T-helper 1 cell treated with Interleukin-12 subunit alpha and Interleukin-12 subunit beta and Interleukin-4 antibody, amounts not matched to agents 30 ng/mL and 1 ng/mL, for 36 hours (primary cell): ENCODE data around the gene RGR. TPM values are rescaled to one million over a fixed set of nuclear protein-coding genes. Genes with fewer than 3 reads are reported as not detected.

ENCODE experiments used
- intact Hi-C: fragments of 100-400 bp; cut with micrococcal nuclease; formaldehyde crosslinking; loops from one replicate; pipeline ENCODE4 v1.15.1; 2024
- total RNA-seq: library from RNA; stranded (reverse); gene quantifications from 2 replicates; pipeline ENCODE4 v1.2.3, GENCODE V29; 2022

RGR gene
- total RNA-seq, 1 donor from 2014 or later, result not detected

DNA sequence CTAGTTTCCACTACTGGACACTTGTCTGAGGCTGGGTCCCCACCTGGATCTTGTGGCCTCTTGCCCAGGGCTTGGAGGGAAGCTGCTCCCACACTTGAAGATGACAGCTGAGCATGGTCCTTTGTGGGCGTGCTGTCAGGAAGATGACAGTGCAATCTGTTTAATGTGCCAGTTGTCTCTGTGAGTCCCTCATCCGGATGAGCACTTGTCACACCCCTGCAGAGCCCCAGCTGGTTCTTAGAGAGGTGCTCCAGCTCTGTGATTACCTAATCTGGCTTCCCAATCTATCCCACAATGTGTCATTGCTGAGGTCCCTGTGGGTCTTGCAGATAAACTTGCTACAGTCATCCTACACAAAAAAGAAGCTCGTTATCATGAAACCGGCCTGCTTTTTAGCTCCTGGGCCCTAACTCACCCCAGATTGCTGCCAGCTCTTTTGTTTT lies 48.7 kb downstream of the RGR start:
- intact Hi-C loops, result loop anchor here (1.0 kb wide), 1 partner anchor 188 kb away; no protein-coding TSS in a partner anchor

DNA sequence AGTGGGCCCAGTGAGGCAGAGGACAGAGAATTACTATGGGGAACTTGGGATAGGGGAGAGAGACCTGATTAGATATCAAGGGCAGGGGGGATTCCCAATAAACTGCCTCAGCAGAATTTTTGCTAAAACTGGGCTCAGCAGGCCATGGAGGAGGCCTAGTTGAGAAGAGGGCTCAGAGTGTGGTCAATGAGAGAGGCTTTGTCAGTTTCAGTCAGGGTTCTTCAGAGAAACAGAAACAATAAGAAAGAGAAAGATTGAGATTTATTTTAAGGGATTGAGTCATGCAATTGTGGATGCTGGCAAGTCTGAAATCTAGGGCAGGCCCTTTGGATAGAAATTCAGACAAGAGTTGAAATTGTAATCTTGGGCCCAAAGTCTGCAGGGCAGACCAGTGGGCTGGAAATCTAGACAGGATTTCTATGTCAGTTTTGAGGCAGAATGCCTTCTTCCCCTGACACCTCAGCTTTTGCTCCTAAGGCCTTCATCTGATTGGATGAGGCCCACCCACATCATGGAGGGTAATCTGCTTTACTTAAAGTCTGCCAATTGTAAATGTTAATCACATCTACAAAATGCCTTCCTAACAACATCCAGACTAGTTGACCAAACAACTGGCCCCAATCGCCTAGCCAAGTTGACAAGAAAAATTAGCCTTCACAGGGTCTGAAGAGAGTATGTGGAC lies 50.1 kb downstream of the RGR start:
- intact Hi-C loops, result loop anchor here (1.0 kb wide), 3 partner anchors 11 to 186 kb away; no protein-coding TSS in a partner anchor

DNA sequence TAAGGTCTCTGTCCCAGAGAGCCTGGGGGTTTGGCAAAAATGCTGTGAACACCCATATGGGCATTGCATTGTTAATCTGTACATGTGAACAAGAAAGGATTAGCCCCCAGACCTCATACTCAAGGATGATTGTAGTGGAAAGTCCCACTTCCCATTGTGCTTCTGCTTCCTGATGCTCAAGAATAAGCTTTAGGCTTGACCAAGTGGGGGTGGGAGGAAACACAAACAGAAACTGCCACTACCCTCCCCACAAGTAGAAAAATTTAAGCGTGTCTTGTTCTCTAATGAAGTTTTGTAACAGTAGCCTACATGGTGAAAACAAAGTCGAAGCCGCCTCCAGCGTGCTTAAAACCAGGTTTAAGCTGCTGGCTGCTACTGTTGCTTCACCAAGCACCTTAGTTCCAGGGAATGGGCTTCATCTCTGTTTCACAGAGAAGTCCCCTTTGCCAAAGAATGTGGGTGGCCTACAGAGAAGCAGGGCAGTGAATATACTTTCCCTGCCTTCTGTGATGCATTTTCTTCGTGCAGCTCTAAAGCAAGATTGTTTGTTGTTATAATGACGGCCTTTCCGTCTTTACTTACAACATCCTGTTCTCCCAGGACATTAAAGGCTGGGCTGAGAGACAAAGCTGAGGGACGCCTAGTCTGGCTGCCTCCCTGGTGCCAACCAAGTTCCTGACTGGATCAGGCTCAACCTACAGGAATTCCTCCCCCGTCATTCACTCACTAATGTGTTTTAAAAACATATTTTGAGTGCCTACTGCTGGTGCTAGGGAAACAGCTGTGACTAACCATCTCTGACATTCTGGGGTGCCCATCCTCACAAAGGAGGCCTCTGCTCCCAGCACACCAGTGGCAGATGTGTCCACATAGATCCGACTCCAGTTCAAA lies 51.5 kb downstream of the RGR start:
- intact Hi-C loops, result no loop called here

DNA sequence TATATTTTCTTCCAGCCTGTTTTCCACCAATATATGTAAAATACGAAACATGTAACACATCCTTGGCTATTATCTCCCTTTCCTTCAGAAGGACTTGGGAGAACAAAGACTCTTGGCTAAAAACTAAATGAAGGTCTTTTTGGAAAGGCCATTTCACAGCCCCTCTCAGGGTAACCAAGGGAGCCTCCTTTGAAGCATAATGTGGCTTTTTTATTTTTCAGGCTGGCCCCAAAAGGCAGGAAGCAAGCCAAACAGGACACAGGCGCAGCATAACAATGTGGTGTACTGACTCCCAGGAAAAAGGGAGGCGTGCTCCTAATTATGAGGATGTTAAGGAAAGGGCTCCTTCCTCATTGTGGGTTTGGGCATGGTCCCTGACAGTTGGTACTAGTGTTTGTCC lies 53.2 kb downstream of the RGR start:
- intact Hi-C loops, result no loop called here

DNA sequence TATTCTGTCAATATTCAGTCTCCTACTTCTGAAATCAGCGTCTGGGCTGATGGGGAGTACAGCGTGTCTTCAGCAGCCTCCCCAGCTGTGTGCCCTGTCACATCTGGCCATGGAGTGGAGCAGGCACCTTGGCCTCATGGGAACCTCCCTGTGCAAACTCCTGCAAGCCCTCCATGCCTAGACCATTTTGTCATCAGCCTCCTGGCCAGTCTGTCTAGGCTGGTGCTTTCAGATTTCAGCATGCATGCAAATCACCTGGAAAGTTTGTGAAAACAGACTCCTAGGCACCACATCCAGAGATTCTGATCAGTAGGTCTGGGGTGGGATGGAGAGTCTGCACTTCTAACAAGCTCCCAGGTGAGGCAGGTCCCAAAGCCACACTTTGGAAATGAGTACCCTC lies 57.4 kb downstream of the RGR start:
- intact Hi-C loops, result no loop called here

DNA sequence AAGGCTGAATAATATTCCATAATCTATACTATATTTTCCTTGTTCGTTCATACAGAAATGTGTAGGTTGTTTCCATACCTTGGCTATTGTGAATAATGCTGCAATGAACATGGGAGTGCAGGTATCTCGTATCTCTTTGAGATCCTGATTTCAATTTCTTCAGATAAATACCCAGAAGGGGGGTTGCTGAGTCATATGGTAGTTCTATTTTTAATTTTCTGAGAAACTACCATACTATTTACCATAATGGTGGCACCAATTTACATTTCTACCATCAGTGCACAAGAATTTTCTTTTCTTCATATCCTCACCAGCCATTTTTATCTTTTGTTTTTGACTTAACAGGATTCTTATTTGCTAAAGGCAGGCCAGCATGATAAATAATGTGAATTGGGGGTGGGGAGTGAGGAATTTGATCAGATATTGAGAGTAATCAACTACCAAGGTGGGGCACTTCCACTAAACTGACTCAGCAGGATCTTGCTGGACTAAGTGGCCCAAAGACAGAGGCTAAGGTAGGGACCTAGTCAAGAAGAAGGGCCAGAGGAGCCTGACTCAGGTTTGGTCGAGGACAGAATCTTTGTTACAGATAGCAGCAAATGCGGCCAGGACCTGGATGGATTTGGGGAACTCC lies 62.0 kb downstream of the RGR start:
- intact Hi-C loops, result loop anchor here (1.0 to 5.0 kb wide), 3 partner anchors 12 to 35 kb away; no protein-coding TSS in a partner anchor

DNA sequence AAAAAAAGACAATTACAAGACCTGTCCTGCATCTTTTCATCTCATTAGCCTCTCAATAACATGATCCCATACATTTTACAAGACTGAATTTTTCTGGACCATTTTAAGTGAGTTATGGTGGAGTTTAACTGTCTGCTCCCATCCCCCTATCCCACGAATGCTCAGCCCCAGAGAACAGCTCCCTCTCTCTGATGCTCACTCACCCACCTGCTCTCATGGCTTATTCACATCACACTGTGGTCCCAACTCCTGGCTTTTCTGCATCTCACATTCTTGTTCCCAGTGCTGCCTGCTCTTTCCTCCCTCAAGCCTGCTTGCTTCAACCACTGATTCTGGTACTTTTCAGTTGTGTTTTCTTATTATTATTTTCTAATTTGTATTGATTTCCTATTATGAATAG lies 63.2 kb downstream of the RGR start:
- intact Hi-C loops, result loop anchor here (5.0 kb wide), 1 partner anchor 34 kb away; no protein-coding TSS in a partner anchor

DNA sequence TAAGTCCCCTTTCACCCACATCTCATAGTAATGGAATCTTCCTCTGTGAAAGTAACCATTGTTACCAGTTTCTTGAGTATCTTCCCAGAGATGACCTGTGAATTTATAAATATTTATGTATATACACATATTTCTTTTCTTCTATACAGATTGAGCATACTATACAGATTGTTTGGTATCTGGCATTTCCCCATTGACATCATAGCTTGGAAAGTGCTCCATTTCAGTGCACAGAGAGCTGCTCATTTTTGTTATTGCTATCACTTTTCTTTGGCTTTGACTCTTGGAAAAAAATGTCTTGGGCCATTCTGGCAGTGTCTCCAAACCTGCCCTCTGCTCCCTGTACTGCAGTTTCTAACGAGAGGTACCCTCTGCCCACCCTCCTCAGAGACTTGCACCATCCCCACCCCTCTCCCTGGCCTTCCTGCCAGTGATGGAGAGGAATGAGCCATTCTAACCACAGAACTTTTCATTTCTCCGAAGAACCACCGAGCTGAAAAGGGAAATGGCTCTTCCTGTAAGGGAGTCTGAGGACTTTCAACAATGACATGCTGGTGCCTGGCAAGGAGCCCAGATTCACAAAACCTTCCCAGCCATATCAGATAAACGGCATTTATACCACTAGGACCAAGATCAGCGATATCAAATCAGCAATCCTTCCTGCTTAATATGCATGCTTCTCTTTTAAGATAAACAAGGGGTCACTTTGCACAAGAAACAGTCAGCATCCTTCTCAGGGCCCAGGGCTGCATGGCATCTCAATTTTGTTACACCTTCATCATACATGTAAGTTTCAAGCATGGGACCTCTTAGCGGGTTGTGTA lies 63.8 kb downstream of the RGR start:
- intact Hi-C loops, result loop anchor here (5.0 kb wide), 1 partner anchor 34 kb away; no protein-coding TSS in a partner anchor

Other genes starting within 250 kb of the RGR start
- 119 TPM in 2 replicates for gene GHITM, start 105.5 kb upstream of the RGR start, total RNA-seq
- gene GPR15LG, start 71.3 kb upstream of the RGR start, total RNA-seq, result not detected in 2 replicates
- gene CDHR1, start 50.5 kb upstream of the RGR start, total RNA-seq, result 0.07 and 0.20 TPM in 2 replicates
- not detected in 2 replicates for gene LRIT2, start 19.5 kb upstream of the RGR start, total RNA-seq
- not detected in 2 replicates for gene LRIT1, start 3.5 kb upstream of the RGR start, total RNA-seq
- gene CCSER2, start 83.5 kb downstream of the RGR start, total RNA-seq, result 85.9 and 91.6 TPM in 2 replicates